Measurements from ENCODE around the gene NMT1. TPM values are rescaled to one million over a fixed set of nuclear protein-coding genes. Genes with fewer than 3 reads are reported as not detected.

Gene NMT1
- polyA plus RNA-seq, 4 donors = 38.9 to 131 (median 72.0) TPM

DNA sequence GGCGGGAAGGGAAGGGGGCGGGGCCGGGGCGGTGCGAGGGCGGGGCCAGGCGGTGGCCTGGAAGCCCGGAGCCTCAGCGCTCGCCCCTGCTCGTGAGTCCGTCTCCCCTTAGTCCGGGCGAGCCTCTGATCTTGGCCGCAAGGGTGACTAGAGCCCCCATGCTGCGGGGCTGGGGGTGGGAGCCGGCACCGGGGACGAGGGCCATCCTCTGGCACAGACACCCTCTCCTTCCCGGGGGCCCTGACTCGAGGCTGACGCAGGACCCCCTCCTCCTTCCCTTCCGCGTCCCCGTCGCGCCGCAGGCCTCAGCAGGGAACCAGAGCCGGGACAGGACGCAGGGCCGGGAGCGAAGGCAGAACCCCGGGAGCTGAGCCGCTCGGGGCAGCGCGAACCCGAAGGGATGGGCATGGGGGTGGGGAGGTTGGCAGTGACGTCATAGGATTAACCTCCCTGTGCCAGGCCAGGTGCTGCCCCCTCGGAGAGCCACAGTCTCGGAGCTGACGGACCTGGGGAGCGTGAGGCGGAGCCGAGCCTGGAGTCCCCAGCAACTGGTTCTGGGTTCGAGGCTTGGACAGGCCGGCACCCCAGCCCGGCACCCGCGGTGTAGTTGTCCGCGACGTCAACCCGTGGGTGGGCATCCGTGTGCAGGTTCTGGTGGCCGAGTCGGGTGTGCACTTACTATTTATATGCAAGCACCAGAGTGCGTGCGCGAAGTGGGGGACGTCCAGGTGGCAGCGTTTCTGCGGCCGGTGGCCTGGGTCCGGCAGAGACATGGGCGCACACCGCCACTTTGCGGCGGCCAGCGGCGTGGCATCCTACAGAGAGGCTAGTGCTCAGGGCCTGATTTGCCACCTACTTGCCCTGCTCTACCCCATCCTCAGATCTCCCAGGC is 71.7 kb downstream of the NMT1 start:
- Histone ChIP-seq H3K4me3 (ENCODE audit: low read depth in 1 of 3, low read length in 3 of 3) (peak overlapping the region; percentile 39 to 91 (median 77)), H3K4me1 (ENCODE audit: control insufficient read depth in 3 of 3, insufficient read depth in 2 of 3, low read depth in 1 of 3, low read length in 2 of 3) (peaks cover 0 to 60% (median 9%) of the 10 kb centered on the region in 3 donors), H3K9me3 (ENCODE audit: control insufficient read depth in 2 of 2, insufficient read depth in 1 of 2, low read depth in 1 of 2, low read length in 1 of 2) (no peaks in the 10 kb centered on the region), H3K27ac (ENCODE audit: low read depth in 1 of 3, low read length in 2 of 3) (peak overlapping the region; percentile 80 to 98 (median 84)), H3K36me3 (ENCODE audit: control insufficient read depth in 3 of 3, insufficient read depth in 2 of 3, low read depth in 1 of 3, low read length in 3 of 3) (peaks cover 0 to 18% (median 0%) of the 10 kb centered on the region in 3 donors), H3K27me3 (ENCODE audit: control insufficient read depth in 3 of 3, insufficient read depth in 3 of 3, low read length in 3 of 3) (no peaks in the 10 kb centered on the region)
- DNase-seq = peak; percentile 80 to 84
- WGBS, 3 donors = 0 to 1% (median 1%) methylated on average over 45 to 71 of the region's 71 CpGs
- no peak for FAIRE-seq

DNA sequence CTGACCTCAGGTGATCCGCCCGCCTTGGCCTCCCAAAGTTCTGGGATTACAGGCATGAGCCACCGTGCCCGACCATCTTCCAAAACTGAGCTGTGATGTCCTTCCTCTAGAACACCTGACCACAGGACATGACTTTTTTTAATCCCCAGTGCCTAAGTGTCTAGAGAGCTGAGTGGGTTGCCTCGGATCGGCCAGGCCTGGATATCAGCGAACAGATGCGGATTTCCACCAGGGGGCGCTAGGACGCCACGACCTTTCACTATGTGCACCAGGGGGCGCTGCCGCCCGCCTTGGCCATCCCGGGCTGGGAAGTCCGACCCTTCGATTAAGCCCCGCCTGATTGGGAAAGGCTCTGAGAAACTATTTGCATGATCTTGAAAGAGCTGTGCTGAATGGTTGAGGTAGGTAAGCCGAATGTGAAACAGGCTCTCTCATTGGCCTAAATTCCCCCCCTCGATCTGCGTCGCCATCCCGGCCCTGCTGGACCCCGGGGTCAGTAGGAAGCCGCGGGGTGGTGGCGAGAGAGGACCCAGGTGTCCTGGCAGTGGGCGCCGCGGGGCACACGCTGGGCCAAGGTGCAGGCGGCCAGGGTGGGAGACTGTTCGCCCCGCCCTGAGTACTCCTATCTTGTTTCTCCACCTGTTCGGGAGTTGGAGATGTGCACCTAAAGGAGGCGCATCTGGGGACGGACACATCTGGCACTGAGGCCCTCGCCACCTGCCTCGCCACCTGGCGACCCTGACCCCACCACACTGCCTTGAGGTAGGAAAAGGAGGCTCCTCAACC is 74.3 kb downstream of the NMT1 start, which contains the start of gene ACBD4:
Gene ACBD4, plus strand, starts transcription at position 496 of the 786 bp plus-strand sequence. CDS start 458 bp downstream, outside the sequence.
- H3K27ac ChIP-seq (ENCODE audit: low read depth in 1 of 3, low read length in 2 of 3) = peak within 1 kb of the TSS; percentile 68 to 79 (median 69)
- H3K4me3 ChIP-seq (ENCODE audit: low read depth in 1 of 3, low read length in 3 of 3) = peak within 1 kb of the TSS; percentile 50 to 81 (median 65)
- no peaks in the 10 kb centered on the region for H3K27me3 ChIP-seq (ENCODE audit: control insufficient read depth in 3 of 3, insufficient read depth in 3 of 3, low read length in 3 of 3)
- DNase-seq (peak; percentile 98 to 99), FAIRE-seq (peak; percentile 67)
- H3K4me1 ChIP-seq (ENCODE audit: control insufficient read depth in 3 of 3, insufficient read depth in 2 of 3, low read depth in 1 of 3, low read length in 2 of 3) = peaks cover 0 to 35% (median 8%) of the 10 kb centered on the region in 3 donors
- WGBS, 3 donors = 5 to 6% (median 6%) methylated on average over 37 to 40 of the region's 40 CpGs
- peaks cover 2 to 36% (median 3%) of the 10 kb centered on the region in 3 donors for H3K36me3 ChIP-seq (ENCODE audit: control insufficient read depth in 3 of 3, insufficient read depth in 2 of 3, low read depth in 1 of 3, low read length in 3 of 3)
- no peaks in the 10 kb centered on the region for H3K9me3 ChIP-seq (ENCODE audit: control insufficient read depth in 2 of 2, insufficient read depth in 1 of 2, low read depth in 1 of 2, low read length in 1 of 2)

DNA sequence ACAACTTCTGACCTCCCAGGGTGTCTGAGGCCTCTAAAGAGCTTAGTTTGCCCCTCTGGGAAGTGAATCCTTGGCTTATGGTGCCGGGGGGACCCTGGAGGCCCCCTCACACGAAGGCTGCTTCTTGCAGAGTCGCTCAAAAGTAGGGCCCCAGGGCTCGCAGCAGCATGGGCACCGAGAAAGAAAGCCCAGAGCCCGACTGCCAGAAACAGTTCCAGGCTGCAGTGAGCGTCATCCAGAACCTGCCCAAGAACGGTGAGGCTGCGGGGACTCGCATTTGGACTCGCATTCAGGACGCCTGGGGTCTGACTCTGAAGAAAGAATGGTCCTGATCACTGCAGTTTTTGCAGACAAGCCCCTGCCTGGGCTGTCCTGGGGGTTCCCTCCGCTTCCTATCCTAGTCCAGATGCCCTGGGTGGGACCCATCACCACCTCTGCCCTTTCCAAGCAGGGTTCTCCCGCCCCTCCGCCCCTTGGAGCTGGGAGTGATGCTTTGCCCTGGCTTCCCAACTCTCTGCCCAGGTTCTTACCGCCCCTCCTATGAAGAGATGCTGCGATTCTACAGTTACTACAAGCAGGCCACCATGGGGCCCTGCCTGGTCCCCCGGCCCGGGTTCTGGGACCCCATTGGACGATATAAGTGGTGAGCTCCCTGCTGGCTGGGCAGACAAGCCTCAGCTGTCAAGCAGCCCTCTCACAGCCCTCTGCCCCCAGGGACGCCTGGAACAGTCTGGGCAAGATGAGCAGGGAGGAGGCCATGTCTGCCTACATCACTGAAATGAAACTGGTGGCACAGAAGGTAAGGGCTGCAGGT is 75.1 kb downstream of the NMT1 start:
- DNase-seq (peak in 1 of 2 donors; percentile 26), FAIRE-seq (no peak)
- 22 to 47% (median 35%) methylated on average over 21 of the region's 21 CpGs for WGBS, 3 donors
- H3K27ac ChIP-seq (ENCODE audit: low read depth in 1 of 3, low read length in 2 of 3) = peak overlapping the region; percentile 68 to 79 (median 69)
- H3K4me3 ChIP-seq (ENCODE audit: low read depth in 1 of 3, low read length in 3 of 3) = peak overlapping the region; percentile 50 to 81 (median 65)
- H3K4me1 ChIP-seq (ENCODE audit: control insufficient read depth in 3 of 3, insufficient read depth in 2 of 3, low read depth in 1 of 3, low read length in 2 of 3) = peaks cover 0 to 27% (median 8%) of the 10 kb centered on the region in 3 donors
- peaks cover 2 to 36% (median 3%) of the 10 kb centered on the region in 3 donors for H3K36me3 ChIP-seq (ENCODE audit: control insufficient read depth in 3 of 3, insufficient read depth in 2 of 3, low read depth in 1 of 3, low read length in 3 of 3)
- H3K27me3 ChIP-seq (ENCODE audit: control insufficient read depth in 3 of 3, insufficient read depth in 3 of 3, low read length in 3 of 3) = no peaks in the 10 kb centered on the region
- H3K9me3 ChIP-seq (ENCODE audit: control insufficient read depth in 2 of 2, insufficient read depth in 1 of 2, low read depth in 1 of 2, low read length in 1 of 2) = no peaks in the 10 kb centered on the region

DNA sequence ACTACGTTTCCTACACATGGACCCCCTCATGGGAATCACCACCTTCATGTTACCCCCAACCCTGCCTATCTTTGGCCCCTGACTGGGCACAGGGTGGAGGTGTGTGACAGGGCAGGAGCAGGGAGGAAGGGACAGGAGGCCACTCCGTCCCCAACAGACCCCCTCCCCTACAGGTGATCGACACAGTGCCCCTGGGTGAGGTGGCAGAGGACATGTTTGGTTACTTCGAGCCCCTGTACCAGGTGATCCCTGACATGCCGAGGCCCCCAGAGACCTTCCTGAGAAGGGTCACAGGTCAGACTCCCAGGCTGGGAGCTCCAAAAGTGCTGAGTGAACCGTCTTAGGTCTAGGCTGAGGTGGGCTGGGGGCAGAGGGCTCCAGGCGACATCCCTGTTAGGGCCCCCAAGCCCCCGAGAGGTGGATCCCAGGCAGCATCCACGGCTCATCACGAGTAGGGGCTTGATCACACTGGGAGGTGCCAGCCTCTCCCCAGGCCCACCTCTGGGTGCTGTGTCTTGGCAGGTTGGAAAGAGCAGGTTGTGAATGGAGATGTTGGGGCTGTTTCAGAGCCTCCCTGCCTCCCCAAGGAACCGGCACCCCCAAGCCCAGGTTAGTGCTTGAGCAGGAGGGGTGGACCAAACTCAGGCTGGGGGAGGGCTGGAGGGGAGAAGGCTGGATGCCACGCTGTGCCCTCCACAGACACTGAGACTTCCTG is 75.9 kb downstream of the NMT1 start:
- FAIRE-seq (no peak), DNase-seq (no peak)
- no peaks in the 10 kb centered on the region for H3K27me3 ChIP-seq (ENCODE audit: control insufficient read depth in 3 of 3, insufficient read depth in 3 of 3, low read length in 3 of 3)
- no peaks in the 10 kb centered on the region for H3K9me3 ChIP-seq (ENCODE audit: control insufficient read depth in 2 of 2, insufficient read depth in 1 of 2, low read depth in 1 of 2, low read length in 1 of 2)
- WGBS, 3 donors = 41 to 74% (median 56%) methylated on average over 12 of the region's 12 CpGs
- peaks cover 0 to 21% (median 8%) of the 10 kb centered on the region in 3 donors for H3K4me1 ChIP-seq (ENCODE audit: control insufficient read depth in 3 of 3, insufficient read depth in 2 of 3, low read depth in 1 of 3, low read length in 2 of 3)
- H3K4me3 ChIP-seq (ENCODE audit: low read depth in 1 of 3, low read length in 3 of 3) = peak overlapping the region in 1 of 3 donors; percentile 65
- peak overlapping the region in 1 of 3 donors; percentile 68 for H3K27ac ChIP-seq (ENCODE audit: low read depth in 1 of 3, low read length in 2 of 3)
- H3K36me3 ChIP-seq (ENCODE audit: control insufficient read depth in 3 of 3, insufficient read depth in 2 of 3, low read depth in 1 of 3, low read length in 3 of 3) = peaks cover 2 to 36% (median 3%) of the 10 kb centered on the region in 3 donors

DNA sequence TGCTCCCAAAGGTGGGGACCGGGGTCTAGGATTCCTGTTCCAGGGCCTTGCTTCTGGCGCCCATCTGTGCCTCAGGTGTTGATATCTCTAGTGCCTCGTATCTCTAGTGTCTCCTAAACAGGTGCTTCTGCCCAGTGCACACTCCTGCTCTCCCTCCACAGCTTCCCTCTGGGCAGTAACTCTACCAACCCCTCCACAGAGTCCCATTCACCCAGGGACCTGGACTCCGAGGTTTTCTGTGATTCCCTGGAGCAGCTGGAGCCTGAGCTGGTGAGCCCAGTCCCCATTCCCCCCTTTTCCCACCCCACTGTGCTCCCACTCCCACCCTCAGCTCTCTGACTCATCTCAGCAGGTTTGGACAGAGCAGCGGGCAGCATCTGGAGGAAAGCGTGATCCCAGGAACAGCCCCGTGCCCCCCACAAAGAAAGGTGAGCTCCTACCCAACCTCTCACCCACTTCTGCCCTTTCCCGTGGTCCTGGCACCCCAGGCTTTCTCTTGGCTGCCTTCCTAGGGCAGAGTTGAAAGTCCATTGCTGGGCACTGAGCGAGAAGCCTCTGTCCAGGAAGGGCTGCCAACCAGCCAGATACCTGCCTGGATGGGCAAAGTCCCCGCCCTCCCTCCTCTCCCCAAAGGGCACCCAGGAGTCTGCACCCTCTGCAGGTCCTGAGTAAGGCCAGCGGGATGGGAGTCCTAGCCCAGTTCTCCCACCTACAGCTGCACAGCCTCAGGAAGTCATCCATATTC is 76.6 kb downstream of the NMT1 start:
- H3K4me1 ChIP-seq (ENCODE audit: control insufficient read depth in 3 of 3, insufficient read depth in 2 of 3, low read depth in 1 of 3, low read length in 2 of 3) = peaks cover 0 to 20% (median 8%) of the 10 kb centered on the region in 3 donors
- H3K36me3 ChIP-seq (ENCODE audit: control insufficient read depth in 3 of 3, insufficient read depth in 2 of 3, low read depth in 1 of 3, low read length in 3 of 3) = peaks cover 2 to 36% (median 3%) of the 10 kb centered on the region in 3 donors
- H3K27me3 ChIP-seq (ENCODE audit: control insufficient read depth in 3 of 3, insufficient read depth in 3 of 3, low read length in 3 of 3) = no peaks in the 10 kb centered on the region
- DNase-seq (peak in 1 of 2 donors; percentile 95), FAIRE-seq (no peak)
- H3K4me3 ChIP-seq (ENCODE audit: low read depth in 1 of 3, low read length in 3 of 3) = peak overlapping the region in 1 of 3 donors; percentile 65
- 12 to 66% (median 44%) methylated on average over 11 of the region's 11 CpGs for WGBS, 3 donors
- H3K27ac ChIP-seq (ENCODE audit: low read depth in 1 of 3, low read length in 2 of 3) = peak overlapping the region in 2 of 3 donors; percentile 68 to 71
- H3K9me3 ChIP-seq (ENCODE audit: control insufficient read depth in 2 of 2, insufficient read depth in 1 of 2, low read depth in 1 of 2, low read length in 1 of 2) = no peaks in the 10 kb centered on the region

DNA sequence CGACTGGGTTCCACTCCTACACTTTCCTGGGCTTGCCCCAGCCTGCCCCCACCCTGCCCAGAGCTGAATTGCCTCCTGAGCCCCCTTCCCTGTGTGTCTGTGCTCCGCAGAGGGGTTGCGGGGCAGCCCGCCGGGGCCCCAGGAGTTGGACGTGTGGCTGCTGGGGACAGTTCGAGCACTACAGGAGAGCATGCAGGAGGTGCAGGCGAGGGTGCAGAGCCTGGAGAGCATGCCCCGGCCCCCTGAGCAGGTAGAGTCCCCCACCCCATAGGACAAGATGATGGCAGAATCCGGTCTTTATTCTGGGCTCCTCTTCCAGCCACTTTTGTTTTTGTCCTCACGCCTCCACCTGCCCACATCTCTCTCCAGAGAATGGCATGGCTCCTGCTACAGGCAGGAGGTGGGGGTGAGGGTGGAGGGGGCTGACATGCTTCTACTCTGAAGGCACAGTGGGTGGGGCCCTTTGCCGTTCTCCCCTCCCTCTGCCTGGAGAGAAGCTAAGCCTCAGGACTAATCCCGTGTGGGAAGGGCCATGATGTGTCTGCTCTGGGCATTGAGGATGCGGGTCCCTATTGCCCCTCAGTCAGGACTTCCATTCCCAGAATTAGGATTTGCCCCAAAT is 77.9 kb downstream of the NMT1 start:
- Histone ChIP-seq H3K36me3 (ENCODE audit: control insufficient read depth in 3 of 3, insufficient read depth in 2 of 3, low read depth in 1 of 3, low read length in 3 of 3) (peaks cover 2 to 44% (median 3%) of the 10 kb centered on the region in 3 donors), H3K4me3 (ENCODE audit: low read depth in 1 of 3, low read length in 3 of 3) (no peak overlapping the region), H3K27ac (ENCODE audit: low read depth in 1 of 3, low read length in 2 of 3) (no peak overlapping the region), H3K27me3 (ENCODE audit: control insufficient read depth in 3 of 3, insufficient read depth in 3 of 3, low read length in 3 of 3) (no peaks in the 10 kb centered on the region), H3K9me3 (ENCODE audit: control insufficient read depth in 2 of 2, insufficient read depth in 1 of 2, low read depth in 1 of 2, low read length in 1 of 2) (no peaks in the 10 kb centered on the region), H3K4me1 (ENCODE audit: control insufficient read depth in 3 of 3, insufficient read depth in 2 of 3, low read depth in 1 of 3, low read length in 2 of 3) (peaks cover 0 to 24% (median 8%) of the 10 kb centered on the region in 3 donors)
- FAIRE-seq = no peak
- 82 to 91% (median 89%) methylated on average over 14 of the region's 14 CpGs for WGBS, 3 donors
- no peak for DNase-seq

GRCh38 chr17:45139533-45139920 is 78.4 kb downstream of the NMT1 start:
- no peak overlapping the region for H3K27ac ChIP-seq (ENCODE audit: low read depth in 1 of 3, low read length in 2 of 3)
- WGBS, 3 donors = 84 to 85% (median 85%) methylated on average over 4 of the region's 4 CpGs
- peaks cover 2 to 44% (median 3%) of the 10 kb centered on the region in 3 donors for H3K36me3 ChIP-seq (ENCODE audit: control insufficient read depth in 3 of 3, insufficient read depth in 2 of 3, low read depth in 1 of 3, low read length in 3 of 3)
- DNase-seq (no peak), FAIRE-seq (no peak)
- no peaks in the 10 kb centered on the region for H3K27me3 ChIP-seq (ENCODE audit: control insufficient read depth in 3 of 3, insufficient read depth in 3 of 3, low read length in 3 of 3)
- no peak overlapping the region for H3K4me3 ChIP-seq (ENCODE audit: low read depth in 1 of 3, low read length in 3 of 3)
- H3K4me1 ChIP-seq (ENCODE audit: control insufficient read depth in 3 of 3, insufficient read depth in 2 of 3, low read depth in 1 of 3, low read length in 2 of 3) = peaks cover 0 to 27% (median 8%) of the 10 kb centered on the region in 3 donors
- no peaks in the 10 kb centered on the region for H3K9me3 ChIP-seq (ENCODE audit: control insufficient read depth in 2 of 2, insufficient read depth in 1 of 2, low read depth in 1 of 2, low read length in 1 of 2)
